ENCODE results near the gene GLI3. TPM values are rescaled to one million over a fixed set of nuclear protein-coding genes. Genes with fewer than 3 reads are reported as not detected.

The GLI3 gene
- total and polyA plus RNA-seq, 2 of the 4 experiments (the other 2 are of a cell fraction): 1.3 to 3.9 TPM

DNA sequence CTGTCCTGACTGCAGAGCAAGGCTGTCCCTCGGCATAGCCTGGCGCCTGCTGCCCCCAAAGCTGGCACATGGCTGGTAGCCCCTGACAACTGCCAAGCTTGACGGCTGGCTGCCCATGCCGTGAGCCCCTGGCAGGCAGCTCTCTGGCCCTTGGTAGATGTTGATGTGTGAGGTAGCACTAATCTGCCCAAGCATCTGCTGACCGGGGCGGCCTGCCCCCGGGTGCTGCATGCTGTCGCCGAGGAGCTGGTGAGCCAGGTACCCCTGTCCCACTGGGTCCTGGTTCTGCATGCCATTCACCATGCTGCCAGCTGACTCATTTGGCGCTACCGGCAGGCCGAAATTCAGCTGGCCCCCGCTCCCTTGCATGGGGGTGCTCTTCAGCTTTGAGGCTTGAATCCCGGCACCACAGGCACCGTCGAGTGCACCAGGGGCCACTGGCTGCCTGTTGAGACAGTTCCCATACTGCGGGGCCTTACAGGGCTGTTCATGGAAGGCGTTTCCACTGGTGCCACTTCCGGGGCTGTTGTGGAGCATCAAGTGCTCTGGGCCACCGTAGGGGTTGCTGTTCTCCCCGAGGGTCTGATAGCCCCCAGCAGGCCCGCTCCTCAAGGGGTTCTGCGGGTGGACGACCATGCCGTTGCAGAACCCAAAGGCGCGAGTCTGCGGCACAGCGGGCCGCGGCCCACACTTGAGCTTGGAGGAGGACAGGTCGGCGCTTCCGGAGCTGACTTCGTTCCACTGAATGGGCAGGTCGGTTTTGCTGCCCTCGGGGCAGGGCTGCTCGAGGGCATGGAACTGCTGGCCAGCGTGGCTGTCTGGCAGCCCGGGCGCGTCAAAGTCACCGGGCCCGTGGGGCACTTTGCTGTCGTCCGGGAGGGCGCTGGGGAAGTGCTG lies 271.9 kb downstream of the GLI3 start:
- no peak overlapping the region for H2AFZ ChIP-seq (replicated peaks; ENCODE audit: low read length, poor library complexity)
- no peak overlapping the region for H4K91ac ChIP-seq (ENCODE audit: insufficient read depth, low read depth, low read length)
- no peak overlapping the region for H2BK20ac ChIP-seq (ENCODE audit: low read depth, low read length)
- H4K5ac ChIP-seq (ENCODE audit: low read depth, low read length): no peak overlapping the region
- H3K14ac ChIP-seq (replicated peaks; ENCODE audit: low read depth, low read length): no peak overlapping the region
- POLR2A ChIA-PET (ENCODE audit: unreplicated experiment): no interaction called here
- H4K20me1 ChIP-seq (ENCODE audit: insufficient read depth, low read length): no peaks in the 10 kb centered on the region; the same call in 1 of the 2 replicates
- WGBS, 2 experiments (ENCODE audit: extremely low coverage in 2 of 2, insufficient read length in 1 of 2): 96% methylated on average over 37 of the region's 47 CpGs; no CpG with 5 or more reads in 1 of the 2 experiments
- no peak overlapping the region for H3K4me2 ChIP-seq (ENCODE audit: low read depth, low read length)
- no peak overlapping the region for H3K4me3 ChIP-seq (ENCODE audit: insufficient read depth, low read depth, low read length)
- dilution Hi-C loops (cut with HindIII; ENCODE audit: low sequenced_read_pairs, unreplicated experiment): no loop called here
- peaks cover 42% of the 10 kb centered on the region for H3K36me3 ChIP-seq (ENCODE audit: control insufficient read depth, insufficient read depth, low read length)
- H2BK120ac ChIP-seq (ENCODE audit: low read depth, low read length): no peak overlapping the region
- H3K23ac ChIP-seq (ENCODE audit: low read depth, low read length): no peak overlapping the region
- H2BK15ac ChIP-seq (ENCODE audit: low read depth, low read length): no peak overlapping the region
- TF ChIP-seq, protein P1, sequence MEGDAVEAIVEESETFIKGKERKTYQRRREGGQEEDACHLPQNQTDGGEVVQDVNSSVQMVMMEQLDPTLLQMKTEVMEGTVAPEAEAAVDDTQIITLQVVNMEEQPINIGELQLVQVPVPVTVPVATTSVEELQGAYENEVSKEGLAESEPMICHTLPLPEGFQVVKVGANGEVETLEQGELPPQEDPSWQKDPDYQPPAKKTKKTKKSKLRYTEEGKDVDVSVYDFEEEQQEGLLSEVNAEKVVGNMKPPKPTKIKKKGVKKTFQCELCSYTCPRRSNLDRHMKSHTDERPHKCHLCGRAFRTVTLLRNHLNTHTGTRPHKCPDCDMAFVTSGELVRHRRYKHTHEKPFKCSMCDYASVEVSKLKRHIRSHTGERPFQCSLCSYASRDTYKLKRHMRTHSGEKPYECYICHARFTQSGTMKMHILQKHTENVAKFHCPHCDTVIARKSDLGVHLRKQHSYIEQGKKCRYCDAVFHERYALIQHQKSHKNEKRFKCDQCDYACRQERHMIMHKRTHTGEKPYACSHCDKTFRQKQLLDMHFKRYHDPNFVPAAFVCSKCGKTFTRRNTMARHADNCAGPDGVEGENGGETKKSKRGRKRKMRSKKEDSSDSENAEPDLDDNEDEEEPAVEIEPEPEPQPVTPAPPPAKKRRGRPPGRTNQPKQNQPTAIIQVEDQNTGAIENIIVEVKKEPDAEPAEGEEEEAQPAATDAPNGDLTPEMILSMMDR (conservative IDR thresholded peaks at IDR 0.05; ENCODE audit: low read depth, low read length): no peak
- TF ChIP-seq ELK1 (IDR thresholded peaks at IDR 0.05; ENCODE audit: borderline replicate concordance, low read depth, low read length) (no peak), CEBPB (IDR thresholded peaks at IDR 0.05; ENCODE audit: low read depth, low read length) (no peak), SMC3 (IDR thresholded peaks at IDR 0.05; ENCODE audit: low read depth, low read length) (no peak), RFX5 (IDR thresholded peaks at IDR 0.05; ENCODE audit: low read depth, low read length) (no peak), BHLHE40 (IDR thresholded peaks at IDR 0.05; ENCODE audit: low read depth, low read length) (no peak), FOS (IDR thresholded peaks at IDR 0.05; ENCODE audit: low read depth, low read length) (no peak), RAD21 (IDR thresholded peaks at IDR 0.05; ENCODE audit: low read length) (no peak), RCOR1 (IDR thresholded peaks at IDR 0.05; ENCODE audit: insufficient replicate concordance, low read length) (no peak), MXI1 (IDR thresholded peaks at IDR 0.05; ENCODE audit: borderline replicate concordance, low read depth, low read length) (no peak)
- CTCF ChIA-PET: interaction anchor here (1.2 kb wide), 1 partner anchor 22 kb away, joined by 3 read pairs; no protein-coding TSS in a partner anchor
- H4K8ac ChIP-seq (ENCODE audit: low read depth in 2 of 2, low read length in 2 of 2): no peak overlapping the region
- no peaks in the 10 kb centered on the region for H3K9me3 ChIP-seq (ENCODE audit: control insufficient read depth, insufficient read depth, low read length)
- H3K79me1 ChIP-seq (ENCODE audit: low read depth in 1 of 2, low read length in 2 of 2): no peaks in the 10 kb centered on the region
- no peaks in the 10 kb centered on the region for H3K27me3 ChIP-seq (ENCODE audit: control insufficient read depth, insufficient read depth, low read length)
- in situ Hi-C loops (cut with MboI; ENCODE audit: low sequenced_read_pairs): no loop called here
- peaks cover 7% of the 10 kb centered on the region for H3K4me1 ChIP-seq (ENCODE audit: control insufficient read depth, insufficient read depth, low read length)
- H3K27ac ChIP-seq (ENCODE audit: insufficient read depth, low read length): no peak overlapping the region
- ATAC-seq (ENCODE audit: low read depth) (no peak), DNase-seq (no peak)
- no peak overlapping the region for H2AK5ac ChIP-seq (ENCODE audit: low read depth, low read length)
- no peak overlapping the region for H3K56ac ChIP-seq (ENCODE audit: extremely low read depth, insufficient read depth, low read length)
- no peak overlapping the region for H2AK9ac ChIP-seq (replicated peaks; ENCODE audit: low read depth, low read length, poor library complexity)
- H3K4ac ChIP-seq (ENCODE audit: low read depth, low read length): no peak overlapping the region
- H2BK5ac ChIP-seq (ENCODE audit: low read depth, low read length, poor library complexity, severe bottlenecking): no peak overlapping the region
- H3K18ac ChIP-seq (ENCODE audit: low read depth, low read length): no peak overlapping the region
- no peaks in the 10 kb centered on the region; the same call in 1 of the 2 replicates for H3K9me1 ChIP-seq (ENCODE audit: insufficient read depth, low read length)
- no TSS peak for BruUV-seq (replicated peaks)
- intact Hi-C loops (cut with micrococcal nuclease): no loop called here
- no peak overlapping the region for H3K9ac ChIP-seq (ENCODE audit: low read depth, low read length)

Measured in IMR-90 (cell line).